PC-3 (cell line): ENCODE measurements around the gene ALOXE3. TPM values are rescaled to one million over a fixed set of nuclear protein-coding genes. Genes with fewer than 3 reads are reported as not detected.

Experiments
- ATAC-seq: fragments of 200-7000 bp; cut with Tn5 transposase; 2 replicates; pipeline ENCODE4 v1.9.1; 2020; ENCODE audit warnings: mild to moderate bottlenecking, moderate library complexity
- BruUV-seq: library from RNA; stranded (reverse); fragments of 400-500 nt; replicated peaks from 2 replicates; lab custom pipeline; 2021; lab: Mats Ljungman, UMichigan
- CTCF ChIA-PET: fragments of 300-600 bp; sonication (Branson Sonifier 250); formaldehyde crosslinking; loops from one replicate; lab custom pipeline; 2022; ENCODE audit warnings: antibody characterized with exemption; lab: Charles Lee
- POLR2A ChIA-PET: fragments of 300-600 bp; sonication (Branson Sonifier 250); formaldehyde crosslinking; loops from one replicate; lab custom pipeline; 2022; ENCODE audit warnings: antibody characterized with exemption; ENCODE audit not compliant: unreplicated experiment; lab: Charles Lee
- DNase-seq: peaks from one replicate; pipeline ENCODE4 v3.0.0-alpha.2; 2015
- H2AFZ ChIP-seq: fragments of 300-600 bp; sonication (generic); 2 replicates; pipeline ENCODE4 v1.6.0; 2016; ENCODE audit warnings: antibody characterized with exemption, low read length
- H3F3A ChIP-seq: fragments of 300-600 bp; sonication (generic); one replicate; pipeline ENCODE4 v1.6.0; 2017; ENCODE audit warnings: antibody characterized with exemption, low read length, control low read depth, mild to moderate bottlenecking; ENCODE audit not compliant: unreplicated experiment
- H3K27ac ChIP-seq: fragments of 300-600 bp; sonication (generic); 2 replicates; pipeline ENCODE4 v1.5.1; 2016; ENCODE audit warnings: mild to moderate bottlenecking, low read length
- H3K27me3 ChIP-seq: fragments of 300-600 bp; sonication (generic); 2 replicates; pipeline ENCODE4 v1.6.1; 2016; ENCODE audit warnings: low read length, mixed read lengths
- H3K36me3 ChIP-seq: fragments of 300-600 bp; sonication (generic); 2 replicates; pipeline ENCODE4 v1.6.1; 2016; ENCODE audit warnings: low read depth, mixed run types, low read length, mixed read lengths
- H3K4me1 ChIP-seq: fragments of 300-600 bp; sonication (generic); 2 replicates; pipeline ENCODE4 v1.5.1; 2016; ENCODE audit warnings: low read length; ENCODE audit not compliant: insufficient read depth
- H3K4me2 ChIP-seq: fragments of 300-600 bp; sonication (generic); 2 replicates; pipeline ENCODE4 v1.6.0; 2016; ENCODE audit warnings: low read length
- H3K4me3 ChIP-seq: fragments of 300-600 bp; sonication (generic); 2 replicates; pipeline ENCODE4 v1.5.1; 2016; ENCODE audit warnings: mild to moderate bottlenecking, low read length, mixed read lengths
- H3K79me2 ChIP-seq: fragments of 300-600 bp; sonication (generic); 2 replicates; pipeline ENCODE4 v1.6.1; 2017; ENCODE audit warnings: low read length, mixed read lengths
- H3K9ac ChIP-seq: fragments of 300-600 bp; sonication (generic); 2 replicates; pipeline ENCODE4 v1.6.0; 2016; ENCODE audit warnings: mild to moderate bottlenecking, low read length
- H3K9me2 ChIP-seq: fragments of 300-600 bp; sonication (generic); replicated peaks from 2 replicates; pipeline ENCODE4 v1.6.1; 2016; ENCODE audit warnings: mixed run types, low read length, mixed read lengths
- H3K9me3 ChIP-seq: fragments of 300-600 bp; sonication (generic); 2 replicates; pipeline ENCODE4 v1.6.1; 2016; ENCODE audit warnings: low read length, mixed read lengths
- H4K20me1 ChIP-seq: fragments of 300-600 bp; sonication (generic); 2 replicates; pipeline ENCODE4 v1.6.1; 2016; ENCODE audit warnings: low read length, mixed read lengths
- EZH2 ChIP-seq: fragments of 300-600 bp; sonication (generic); IDR thresholded peaks from one replicate; pipeline ENCODE4 v1.6.1; 2017; ENCODE audit warnings: antibody characterized with exemption, mild to moderate bottlenecking, low read length; ENCODE audit not compliant: unreplicated experiment
- EZH2phosphoT487 ChIP-seq: fragments of 300-600 bp; sonication (generic); IDR thresholded peaks from 2 replicates; pipeline ENCODE4 v1.6.1; 2018; ENCODE audit warnings: mild to moderate bottlenecking, antibody characterized with exemption, low read length, borderline replicate concordance
- intact Hi-C: fragments of 100-400 bp; cut with micrococcal nuclease; formaldehyde crosslinking; loops from 2 replicates; pipeline ENCODE4 v1.9.0; 2023
- total RNA-seq: library from RNA; depleted of rRNA; stranded (reverse); fragments of >200 nt; gene quantifications from 2 replicates; pipeline ENCODE4 v1.2.3, GENCODE V29; 2014
- TF ChIP-seq, protein P1 (sequence below): fragments of 300-600 bp; sonication (generic); conservative IDR thresholded peaks from 2 replicates; pipeline ENCODE4 v1.5.1; 2017; ENCODE audit warnings: antibody characterized with exemption, low read depth, mild to moderate bottlenecking, low read length

The ALOXE3 gene
- total RNA-seq, 1 experiment from 2014 or later, result 1.4 TPM

DNA sequence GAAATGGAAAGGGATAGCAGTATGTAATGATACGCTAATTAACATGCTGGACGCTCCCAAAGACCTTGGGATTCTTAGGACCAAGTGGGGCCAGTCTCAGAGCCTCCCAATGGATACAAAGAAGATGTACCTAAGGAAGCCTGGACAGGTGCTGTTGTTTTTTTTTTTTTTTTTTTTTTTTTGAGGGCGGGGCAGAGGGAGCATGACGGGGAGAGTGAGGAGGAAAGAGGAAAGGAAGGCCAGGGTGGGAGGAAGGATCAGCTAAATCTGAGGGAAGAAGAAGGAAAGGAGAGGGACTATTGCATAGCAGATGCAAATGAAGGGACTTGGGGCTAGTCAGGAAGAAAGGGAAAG is 41.9 kb upstream of the ALOXE3 start:
- no peak for DNase-seq
- no peak overlapping the region for H3K9ac ChIP-seq
- H3K27ac ChIP-seq, result no peak overlapping the region
- peaks cover 8% of the 10 kb centered on the region; the same call in 1 of the 2 replicates for H4K20me1 ChIP-seq
- no peaks in the 10 kb centered on the region for H3K27me3 ChIP-seq
- H3K4me1 ChIP-seq, result peaks cover 35% of the 10 kb centered on the region
- no peak overlapping the region for H3K4me3 ChIP-seq
- H3K36me3 ChIP-seq, result no peaks in the 10 kb centered on the region; the same call in 1 of the 2 replicates
- H3K9me2 ChIP-seq, result no peaks in the 10 kb centered on the region
- no peak for ATAC-seq
- peaks cover 28% of the 10 kb centered on the region for H3K79me2 ChIP-seq
- H3K4me2 ChIP-seq, result no peak overlapping the region
- TF ChIP-seq, protein P1, sequence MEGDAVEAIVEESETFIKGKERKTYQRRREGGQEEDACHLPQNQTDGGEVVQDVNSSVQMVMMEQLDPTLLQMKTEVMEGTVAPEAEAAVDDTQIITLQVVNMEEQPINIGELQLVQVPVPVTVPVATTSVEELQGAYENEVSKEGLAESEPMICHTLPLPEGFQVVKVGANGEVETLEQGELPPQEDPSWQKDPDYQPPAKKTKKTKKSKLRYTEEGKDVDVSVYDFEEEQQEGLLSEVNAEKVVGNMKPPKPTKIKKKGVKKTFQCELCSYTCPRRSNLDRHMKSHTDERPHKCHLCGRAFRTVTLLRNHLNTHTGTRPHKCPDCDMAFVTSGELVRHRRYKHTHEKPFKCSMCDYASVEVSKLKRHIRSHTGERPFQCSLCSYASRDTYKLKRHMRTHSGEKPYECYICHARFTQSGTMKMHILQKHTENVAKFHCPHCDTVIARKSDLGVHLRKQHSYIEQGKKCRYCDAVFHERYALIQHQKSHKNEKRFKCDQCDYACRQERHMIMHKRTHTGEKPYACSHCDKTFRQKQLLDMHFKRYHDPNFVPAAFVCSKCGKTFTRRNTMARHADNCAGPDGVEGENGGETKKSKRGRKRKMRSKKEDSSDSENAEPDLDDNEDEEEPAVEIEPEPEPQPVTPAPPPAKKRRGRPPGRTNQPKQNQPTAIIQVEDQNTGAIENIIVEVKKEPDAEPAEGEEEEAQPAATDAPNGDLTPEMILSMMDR, result no peak
- TF ChIP-seq EZH2phosphoT487, result no peak
- no peak for TF ChIP-seq EZH2
- no peaks in the 10 kb centered on the region for H3F3A ChIP-seq
- POLR2A ChIA-PET, result no interaction called here
- no peaks in the 10 kb centered on the region for H3K9me3 ChIP-seq
- no peak overlapping the region for H2AFZ ChIP-seq
- no TSS peak for BruUV-seq
- CTCF ChIA-PET, result no interaction called here
- intact Hi-C loops, result no loop called here

DNA sequence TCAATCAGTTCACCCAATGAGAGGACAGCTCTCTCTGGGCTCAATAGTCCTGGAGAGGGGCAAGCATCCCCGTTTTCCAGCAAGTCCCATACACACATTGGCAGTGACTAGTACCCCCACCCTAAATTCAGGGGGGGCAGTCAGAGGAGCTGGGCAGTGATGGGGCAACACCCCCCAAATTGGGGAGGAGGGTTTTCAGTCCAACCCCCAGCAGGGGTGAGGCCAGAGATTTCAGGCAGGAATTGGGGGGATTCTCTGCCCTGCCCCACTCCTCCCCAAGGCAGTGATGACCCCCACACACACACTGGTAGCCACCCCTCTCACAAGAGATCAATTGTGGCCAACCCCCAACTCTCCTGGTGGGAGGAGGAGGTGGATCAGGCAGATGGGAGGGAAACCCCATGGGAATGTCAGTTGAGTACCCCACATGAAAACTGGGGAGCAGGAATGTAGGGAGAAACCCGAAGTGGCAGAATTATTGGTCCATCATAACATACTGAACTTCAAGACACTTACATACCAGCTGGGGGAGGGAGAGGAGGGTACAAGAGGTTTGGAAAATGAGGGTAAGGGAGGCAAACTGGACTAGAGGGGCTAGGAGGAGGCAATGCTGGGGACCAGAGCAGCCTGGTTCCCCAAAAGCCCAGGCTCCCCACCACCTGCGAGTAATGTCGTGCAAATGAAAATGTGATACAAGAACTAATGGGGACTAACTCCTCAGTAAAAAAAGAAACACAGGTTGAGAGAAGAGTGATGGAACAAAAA is 41.3 kb upstream of the ALOXE3 start:
- TF ChIP-seq, protein P1, result no peak
- no peak for TF ChIP-seq EZH2
- no peak for TF ChIP-seq EZH2phosphoT487
- H3K4me3 ChIP-seq, result no peak overlapping the region
- no peak overlapping the region for H3K9ac ChIP-seq
- H3K27ac ChIP-seq, result no peak overlapping the region
- ChIA-PET CTCF (no interaction called here), POLR2A (no interaction called here)
- BruUV-seq, result no TSS peak
- no peak overlapping the region for H3K4me2 ChIP-seq
- H3F3A ChIP-seq, result no peaks in the 10 kb centered on the region
- peaks cover 13% of the 10 kb centered on the region; the same call in 1 of the 2 replicates for H4K20me1 ChIP-seq
- no peak overlapping the region for H2AFZ ChIP-seq
- no peaks in the 10 kb centered on the region for H3K9me2 ChIP-seq
- peaks cover 33% of the 10 kb centered on the region for H3K79me2 ChIP-seq
- no peaks in the 10 kb centered on the region for H3K27me3 ChIP-seq
- H3K36me3 ChIP-seq, result no peaks in the 10 kb centered on the region; the same call in 1 of the 2 replicates
- peaks cover 40% of the 10 kb centered on the region for H3K4me1 ChIP-seq
- no peak for DNase-seq
- ATAC-seq, result no peak
- intact Hi-C loops, result no loop called here
- H3K9me3 ChIP-seq, result no peaks in the 10 kb centered on the region

DNA sequence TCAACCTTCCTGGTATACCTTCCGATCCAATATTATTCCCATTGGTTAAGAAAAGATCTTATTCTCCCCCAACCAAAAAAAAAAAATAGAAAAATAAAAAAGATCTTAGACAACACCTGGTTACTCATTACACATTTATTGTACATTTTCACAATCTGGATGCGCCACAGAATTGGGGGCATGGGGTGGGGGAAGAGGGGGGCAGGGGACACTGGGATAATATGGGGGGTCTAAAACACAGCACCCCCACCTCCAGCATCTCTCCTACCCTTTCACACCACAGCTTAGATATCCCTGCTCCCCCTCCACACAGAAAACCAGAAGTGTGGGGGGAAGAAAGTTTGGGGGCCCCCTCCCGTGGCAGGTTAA is 40.7 kb upstream of the ALOXE3 start:
- ChIA-PET POLR2A (no interaction called here), CTCF (no interaction called here)
- Histone ChIP-seq H3K27ac (no peak overlapping the region), H3K9ac (no peak overlapping the region), H3K4me1 (peaks cover 41% of the 10 kb centered on the region), H3K36me3 (no peaks in the 10 kb centered on the region; the same call in 1 of the 2 replicates), H3F3A (no peaks in the 10 kb centered on the region), H4K20me1 (peaks cover 15% of the 10 kb centered on the region; the same call in 1 of the 2 replicates), H3K27me3 (no peaks in the 10 kb centered on the region), H3K9me3 (no peaks in the 10 kb centered on the region), H3K9me2 (no peaks in the 10 kb centered on the region), H3K79me2 (peaks cover 36% of the 10 kb centered on the region), H2AFZ (no peak overlapping the region), H3K4me3 (no peak overlapping the region), H3K4me2 (no peak overlapping the region)
- intact Hi-C loops, result no loop called here
- TF ChIP-seq, protein P1, result no peak
- TF ChIP-seq EZH2phosphoT487, result no peak
- TF ChIP-seq EZH2, result no peak
- no TSS peak for BruUV-seq
- no peak for DNase-seq
- no peak for ATAC-seq
